K562 (cell line): ENCODE data around the gene RNF13. TPM values are rescaled to one million over a fixed set of nuclear protein-coding genes. Genes with fewer than 3 reads are reported as not detected.
"Not testable (repeated sequence)": the region's sequence is repeated elsewhere in the genome, so short reads cannot be mapped to it uniquely, and the experiment has no call there.

Experiments used
- ATAC-seq: fragments of 200-7000 bp; cut with Tn5 transposase; 3 replicates; pipeline ENCODE4 v1.9.1; 2020; ENCODE audit warnings: moderate library complexity
- BruUV-seq: library from RNA; stranded (reverse); fragments of 400-500 nt; replicated peaks from 2 replicates; lab custom pipeline; 2021; lab: Mats Ljungman, UMichigan
- CTCF ChIA-PET: fragments of 300-600 bp; formaldehyde crosslinking; extraction: SDS; loops from one replicate; lab custom pipeline; 2021; ENCODE audit warnings: low intra/inter-chr PET ratio; lab: Yijun Ruan, JAX
- POLR2A ChIA-PET: fragments of 300-600, 350-650 bp; sonication (Branson Sonifier 250); formaldehyde crosslinking; extraction: SDS; loops from one replicate; lab custom pipeline; 2021; ENCODE audit warnings: antibody characterized with exemption, inconsistent platforms; lab: Yijun Ruan, JAX
- DNase-seq, 4 experiments: peaks; one replicate each; pipeline versions ENCODE4 v3.0.0 to v3.0.0-alpha.2; 2011 to 2018; ENCODE audit warnings: low spot score in 3 of 4, mixed read lengths in 3 of 4; ENCODE audit errors: extremely low read depth in 1 of 4
- FAIRE-seq: peaks from 2 replicates; lab custom pipeline; 2011; peaks lifted over from hg19 to GRCh38; lab: Jason Lieb, UNC
- H2AFZ ChIP-seq: 2 replicates; pipeline ENCODE4 v1.6.0; 2011; ENCODE audit warnings: low read depth, low read length, control low read depth, inconsistent platforms
- H3K27ac ChIP-seq: fragments of 200-600 bp; 3 replicates; pipeline ENCODE4 v1.8.0; 2011; ENCODE audit warnings: low read depth, mild to moderate bottlenecking, control low read depth, inconsistent platforms, low read length, moderate library complexity, mixed read lengths; ENCODE audit errors: extremely low read depth
- H3K27me3 ChIP-seq, 2 experiments: fragments of 300-600 bp in 1 of 2; 2 replicates in 1 of 2; 3 replicates in 1 of 2; pipeline versions ENCODE4 v1.6.0 to v1.8.0; 2011; ENCODE audit warnings: inconsistent platforms in 2 of 2, low read length in 2 of 2, mild to moderate bottlenecking in 1 of 2, mixed read lengths in 1 of 2, moderate library complexity in 1 of 2; ENCODE audit not compliant: control insufficient read depth in 2 of 2, insufficient read depth in 2 of 2
- H3K36me3 ChIP-seq: fragments of 300-600 bp; 3 replicates; pipeline ENCODE4 v1.8.0; 2011; ENCODE audit warnings: mild to moderate bottlenecking, low read length, inconsistent platforms; ENCODE audit not compliant: control insufficient read depth, insufficient read depth
- H3K4me1 ChIP-seq, 2 experiments: fragments of 200-600 bp in 1 of 2; replicated peaks in 1 of 2; 2 replicates in 1 of 2; 3 replicates in 1 of 2; pipeline versions ENCODE4 v1.5.1 to v1.8.0; 2011; ENCODE audit warnings: inconsistent platforms in 2 of 2, low read length in 2 of 2, mild to moderate bottlenecking in 1 of 2, mixed read lengths in 1 of 2, moderate library complexity in 1 of 2; ENCODE audit not compliant: control insufficient read depth in 2 of 2, insufficient read depth in 2 of 2
- H3K4me2 ChIP-seq: 2 replicates; pipeline ENCODE4 v1.6.1; 2011; ENCODE audit warnings: low read length, control low read depth, inconsistent platforms, mixed read lengths; ENCODE audit not compliant: insufficient read depth
- H3K4me3 ChIP-seq: fragments of 200-600 bp; sonication (generic), shearing (Covaris generic); 2 replicates; pipeline ENCODE4 v1.5.1; 2016; ENCODE audit warnings: control low read depth, inconsistent platforms
- H3K79me2 ChIP-seq: fragments of 200-600 bp; 3 replicates; pipeline ENCODE4 v1.8.0; 2011; ENCODE audit warnings: low read length, inconsistent platforms; ENCODE audit not compliant: control insufficient read depth, insufficient read depth
- H3K9ac ChIP-seq, 2 experiments: 2 replicates each; pipeline versions ENCODE4 v1.6.0 to v1.6.1; 2011; ENCODE audit warnings: low read depth in 2 of 2, low read length in 2 of 2, control low read depth in 1 of 2, inconsistent platforms in 1 of 2, mild to moderate bottlenecking in 1 of 2, mixed read lengths in 1 of 2; ENCODE audit not compliant: insufficient read depth in 1 of 2
- H3K9me1 ChIP-seq: one replicate; pipeline ENCODE4 v1.6.0; 2011; ENCODE audit warnings: inconsistent platforms, mild to moderate bottlenecking, low read length, moderate library complexity; ENCODE audit not compliant: control insufficient read depth, insufficient read depth
- H3K9me3 ChIP-seq: replicated peaks from 2 replicates; pipeline ENCODE4 v1.5.1; 2011; ENCODE audit warnings: low read depth, low read length, inconsistent platforms; ENCODE audit not compliant: control insufficient read depth, insufficient read depth
- H4K20me1 ChIP-seq: replicated peaks from 2 replicates; pipeline ENCODE4 v1.6.1; 2011; ENCODE audit warnings: low read length, inconsistent platforms, mixed read lengths; ENCODE audit not compliant: control insufficient read depth, insufficient read depth
- FOS ChIP-seq: IDR thresholded peaks from 3 replicates; pipeline ENCODE4 v1.6.1; 2011; ENCODE audit not compliant: insufficient read length; ENCODE audit errors: extremely low read depth
- HNRNPUL1 ChIP-seq: fragments of 200-400 bp; formaldehyde crosslinking; IDR thresholded peaks from 2 replicates; pipeline ENCODE4 v1.6.1; 2017; ENCODE audit warnings: low read length
- PPARD ChIP-seq: fragments of 250-450 bp; sonication (Bioruptor Pico); IDR thresholded peaks from 2 replicates; pipeline ENCODE4 v1.8.0; 2022; ENCODE audit warnings: inconsistent platforms, mild to moderate bottlenecking, moderate library complexity
- SMAD1 ChIP-seq: fragments of 150-350 bp; IDR thresholded peaks from 2 replicates; pipeline ENCODE4 v1.6.1; 2014; ENCODE audit warnings: low read length, low read depth; ENCODE audit not compliant: partially characterized antibody
- SRF ChIP-seq, 2 experiments: fragments of 250-450, 450-650 bp in 1 of 2; sonication (Bioruptor Pico) in 1 of 2; sonication (generic) in 1 of 2; formaldehyde crosslinking; IDR thresholded peaks; 2 replicates each; pipeline versions ENCODE4 v1.5.0 to v1.5.1; 2020 to 2022; ENCODE audit warnings: mild to moderate bottlenecking in 1 of 2, missing genetic modification reagents in 1 of 2
- ZNF146 ChIP-seq: IDR thresholded peaks from one replicate; pipeline ENCODE4 v1.6.1; 2018; ENCODE audit warnings: missing compliant biosample characterization; ENCODE audit not compliant: unreplicated experiment
- WGBS: fragments of 100-300 bp; shearing (Covaris generic); methylation state at CpG from one replicate; pipeline ENCODE4 v1.1.6; 2016; ENCODE audit warnings: low coverage, mixed read lengths; ENCODE audit not compliant: insufficient coverage; ENCODE audit errors: missing lambda C conversion rate; 5-methylcytosine and 5-hydroxymethylcytosine counted together
- in situ Hi-C: fragments of 300-500 bp; cut with MboI; formaldehyde crosslinking; loops from 4 replicates; pipeline ENCODE4 v1.15.0; 2018; ENCODE audit warnings: inconsistent platforms, mixed read lengths
- intact Hi-C: fragments of 100-400 bp; cut with micrococcal nuclease; formaldehyde crosslinking; loops from 2 replicates; pipeline ENCODE4 v1.14.2; 2022
- polyA plus RNA-seq, 8 experiments: library from polyadenylated mRNA; depleted of rRNA in 4 of 8; stranded (reverse) in 5 of 8; unstranded in 3 of 8; fragments of >200 nt; fragmentation: Nextera tagmentation in 2 of 8; fragmentation: Illumina TruSeq in 1 of 8; extraction: Ambion mirVana in 2 of 8; extraction: Trizol in 1 of 8; gene quantifications; 2 replicates each; pipeline versions ENCODE4 v1.2.1 to v1.2.3, GENCODE V29; 2011 to 2014; ENCODE audit warnings: inconsistent platforms in 1 of 8, missing spikeins in 1 of 8
- total RNA-seq, 7 experiments: library from RNA; depleted of rRNA in 6 of 7; stranded (reverse); fragments of >200 nt in 6 of 7; fragmentation: Illumina TruSeq in 2 of 7; extraction: Trizol in 2 of 7; gene quantifications; 2 replicates each; pipeline versions ENCODE4 v1.2.1 to v1.2.3, GENCODE V29; 2011 to 2021; ENCODE audit warnings: low replicate concordance in 1 of 7

Gene RNF13
- total and polyA plus RNA-seq, 9 of the 15 experiments (the other 6 are each of a cell fraction or from before 2014, with no cell fraction given): 12.7 to 35.8 (median 18.9) TPM

DNA sequence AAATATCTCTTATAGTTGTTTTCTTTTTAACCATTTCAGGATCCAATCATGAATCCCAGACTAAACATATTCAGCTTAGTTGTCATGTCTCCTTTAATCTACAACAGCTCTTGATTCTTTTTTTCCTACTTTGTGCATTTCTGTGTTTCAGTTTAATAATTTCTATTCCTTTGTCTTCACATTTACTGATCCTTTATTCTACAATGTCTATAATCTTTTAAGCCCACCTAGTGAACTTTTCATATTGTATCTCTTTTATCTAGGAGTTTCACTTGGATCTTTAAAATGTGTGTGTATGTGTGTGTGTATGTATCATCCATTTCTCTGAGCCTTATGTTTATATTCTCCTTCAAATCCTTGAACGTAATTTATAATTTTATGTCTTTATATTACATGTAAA, 70.1 kb downstream of the RNF13 start:
- POLR2A ChIA-PET: no interaction called here
- DNase-seq (no peak), ATAC-seq (no peak)
- Histone ChIP-seq H3K36me3 (no peaks in the 10 kb centered on the region), H4K20me1 (no peaks in the 10 kb centered on the region), H3K9ac (no peak overlapping the region), H3K4me1 (no peaks in the 10 kb centered on the region; a peak in 1 of 5 replicates), H3K4me2 (no peak overlapping the region), H3K27me3 (no peaks in the 10 kb centered on the region)
- WGBS: 27% methylated on average over 1 of the region's 1 CpG
- CTCF ChIA-PET: no interaction called here
- intact Hi-C loops: no loop called here
- TF ChIP-seq HNRNPUL1 (no peak), PPARD (no peak), SRF (CRISPR knock-in tag; IDR thresholded peaks at IDR 0.05) (no peak), FOS (no peak), SMAD1 (no peak)
- TF ChIP-seq, all 486 proteins: peak for 0
- H3K27ac ChIP-seq: no peak overlapping the region
- H3K4me3 ChIP-seq: no peak overlapping the region
- H3K9me3 ChIP-seq: no peaks in the 10 kb centered on the region
- FAIRE-seq: no peak
- no TSS peak for BruUV-seq
- no peaks in the 10 kb centered on the region for H3K9me1 ChIP-seq
- H3K79me2 ChIP-seq: no peaks in the 10 kb centered on the region
- in situ Hi-C loops: no loop called here
- no peak overlapping the region for H2AFZ ChIP-seq

DNA sequence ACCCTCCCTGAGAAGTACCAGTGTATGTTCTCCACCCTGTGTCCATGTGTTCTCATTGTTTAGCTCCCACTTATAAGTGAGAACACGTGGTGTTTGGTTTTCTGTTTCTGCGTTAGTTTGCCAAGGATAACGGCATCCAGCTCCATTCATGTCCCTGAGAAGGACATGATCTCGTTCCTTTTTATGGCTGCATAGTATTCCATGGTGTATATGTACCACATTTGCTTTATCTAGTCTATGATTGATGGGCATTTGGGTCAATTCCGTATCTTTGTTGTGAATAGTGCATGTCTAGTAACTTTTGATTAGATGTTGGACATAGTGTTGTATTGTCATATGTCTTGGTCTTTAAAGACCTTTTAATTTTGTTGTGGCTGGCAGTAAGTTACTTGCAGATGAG, 70.8 kb downstream of the RNF13 start:
- H3K27me3 ChIP-seq, H3K4me2 ChIP-seq, POLR2A ChIA-PET, intact Hi-C loops, H3K9me1 ChIP-seq, H3K9me3 ChIP-seq, H3K27ac ChIP-seq, ATAC-seq, H3K4me3 ChIP-seq, FAIRE-seq, DNase-seq, H3K4me1 ChIP-seq, in situ Hi-C loops, H3K79me2 ChIP-seq, CTCF ChIA-PET, H2AFZ ChIP-seq, H4K20me1 ChIP-seq, BruUV-seq, H3K36me3 ChIP-seq, H3K9ac ChIP-seq: not testable (repeated sequence)
- WGBS: 22% methylated on average over 5 of the region's 5 CpGs
- peak; percentile 70 for TF ChIP-seq ZNF146 (CRISPR knock-in tag)

DNA sequence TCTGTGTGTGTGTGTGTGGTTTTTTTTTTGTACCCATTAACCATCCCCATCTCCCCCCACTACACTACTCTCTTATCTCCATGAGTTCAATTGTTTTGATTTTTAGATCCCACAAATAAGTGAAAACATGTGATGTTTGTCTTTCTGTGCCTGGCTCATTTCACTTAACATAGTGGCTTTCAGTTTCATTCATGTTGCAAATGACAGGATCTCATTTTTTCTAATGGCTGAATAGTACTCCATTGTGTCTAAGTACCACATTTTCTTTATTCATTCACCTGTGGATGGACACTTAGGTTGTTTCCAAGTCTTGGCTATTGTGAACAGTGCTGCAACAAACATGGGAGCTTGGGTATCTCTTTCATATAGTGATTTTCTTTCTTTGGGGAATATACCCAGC, 71.8 kb downstream of the RNF13 start:
- H3K9ac ChIP-seq, BruUV-seq, H3K4me1 ChIP-seq, H3K4me3 ChIP-seq, ATAC-seq, H4K20me1 ChIP-seq, H3K9me3 ChIP-seq, CTCF ChIA-PET, H3K9me1 ChIP-seq, H2AFZ ChIP-seq, intact Hi-C loops, H3K27me3 ChIP-seq, H3K36me3 ChIP-seq, H3K79me2 ChIP-seq, H3K27ac ChIP-seq, DNase-seq, POLR2A ChIA-PET, FAIRE-seq, in situ Hi-C loops, H3K4me2 ChIP-seq: not testable (repeated sequence)
